H1 (cell line): ENCODE results near the gene TRMT2B.

ENCODE experiments used
- CHD2 ChIP-seq: IDR thresholded peaks from 2 replicates; pipeline ENCODE4 v1.6.1; 2012; ENCODE audit warnings: low read length, improper control_type of control experiment
- EP300 ChIP-seq, 2 experiments: IDR thresholded peaks; 1 replicate in 1 of 2; 2 replicates in 1 of 2; pipeline ENCODE4 v1.6.1; 2011 to 2012; ENCODE audit warnings: low read depth in 2 of 2, low read length in 2 of 2, mild to moderate bottlenecking in 2 of 2, borderline replicate concordance in 1 of 2, inconsistent platforms in 1 of 2, moderate library complexity in 1 of 2
- EZH2 ChIP-seq: fragments of 200-600 bp; sonication (generic); IDR thresholded peaks from 2 replicates; pipeline ENCODE4 v1.7.1; 2012; ENCODE audit warnings: low read depth, mild to moderate bottlenecking, moderate library complexity, low read length, inconsistent platforms; ENCODE audit not compliant: severe bottlenecking
- GABPA ChIP-seq: IDR thresholded peaks from 2 replicates; pipeline ENCODE4 v1.6.1; 2011; ENCODE audit warnings: mild to moderate bottlenecking, low read length, moderate library complexity, borderline replicate concordance; ENCODE audit not compliant: insufficient read depth
- KDM5A ChIP-seq: fragments of 200-600 bp; IDR thresholded peaks from 2 replicates; pipeline ENCODE4 v1.7.1; 2012; ENCODE audit warnings: mild to moderate bottlenecking, low read length, inconsistent platforms, mixed read lengths
- NANOG ChIP-seq: IDR thresholded peaks from 2 replicates; pipeline ENCODE4 v1.6.1; 2011; ENCODE audit warnings: low read length, low read depth, mild to moderate bottlenecking, inconsistent platforms; ENCODE audit not compliant: insufficient read depth, poor library complexity, severe bottlenecking
- POLR2A ChIP-seq, 2 experiments: IDR thresholded peaks; 1 replicate in 1 of 2; 2 replicates in 1 of 2; pipeline ENCODE4 v1.6.1; 2011; ENCODE audit warnings: low read depth in 2 of 2, low read length in 2 of 2, mild to moderate bottlenecking in 2 of 2; ENCODE audit errors: control extremely low read depth in 1 of 2
- POLR2AphosphoS5 ChIP-seq: IDR thresholded peaks from 2 replicates; pipeline ENCODE4 v1.6.1; 2011; ENCODE audit warnings: low read depth, low read length
- SIN3A ChIP-seq, 2 experiments: IDR thresholded peaks in 1 of 2; conservative IDR thresholded peaks in 1 of 2; 2 replicates each; pipeline ENCODE4 v1.6.1; 2011 to 2012; ENCODE audit warnings: low read length in 2 of 2, improper control_type of control experiment in 1 of 2, low read depth in 1 of 2, mild to moderate bottlenecking in 1 of 2
- SP1 ChIP-seq: IDR thresholded peaks from 2 replicates; pipeline ENCODE4 v1.6.1; 2011; ENCODE audit warnings: low read depth, low read length
- TAF7 ChIP-seq: optimal IDR thresholded peaks from 2 replicates; pipeline ENCODE3; 2011; ENCODE audit warnings: low read depth, mild to moderate bottlenecking, inconsistent platforms, low read length, moderate library complexity, borderline replicate concordance
- TCF12 ChIP-seq: IDR thresholded peaks from 2 replicates; pipeline ENCODE4 v1.6.1; 2011; ENCODE audit warnings: low read depth, mild to moderate bottlenecking, low read length
- ZNF274 ChIP-seq: IDR thresholded peaks from 2 replicates; pipeline ENCODE4 v1.7.0; 2012; ENCODE audit warnings: low read length, borderline replicate concordance; ENCODE audit errors: extremely low read depth
- TF ChIP-seq, protein P1 (sequence below), 3 experiments: IDR thresholded peaks; 1 replicate in 2 of 3; 2 replicates in 1 of 3; pipeline versions ENCODE4 v1.5.1 to v1.6.1; 2011; ENCODE audit warnings: low read length in 3 of 3, mild to moderate bottlenecking in 3 of 3, inconsistent platforms in 2 of 3, low read depth in 1 of 3, moderate library complexity in 1 of 3; ENCODE audit not compliant: insufficient read depth in 1 of 3; ENCODE audit errors: control extremely low read depth in 1 of 3

DNA sequence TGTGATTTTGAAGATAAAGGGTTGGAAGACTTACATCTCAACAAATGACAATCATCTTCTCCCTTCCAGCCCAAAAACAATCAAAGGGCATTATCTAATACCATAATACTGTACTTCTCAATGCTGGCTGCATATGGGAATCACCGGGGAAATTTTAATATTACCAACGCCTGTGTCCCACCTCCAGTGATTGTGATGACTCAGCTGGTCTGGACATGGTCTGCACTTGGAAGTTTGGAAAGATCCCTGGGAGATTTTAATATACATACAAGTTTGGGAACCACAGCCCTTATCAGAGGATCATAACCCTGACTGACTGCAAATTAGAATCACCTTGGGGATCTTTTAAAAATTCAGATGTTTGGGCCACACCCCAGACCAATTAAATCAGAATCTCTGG, 52.5 kb downstream of the TRMT2B start:
- TF ChIP-seq ZNF274 (no peak), POLR2AphosphoS5 (no peak), EP300 (IDR thresholded peaks at IDR 0.05; ENCODE audit: borderline replicate concordance in 1 of 2, low read depth in 2 of 2, low read length in 2 of 2) (no peak), GABPA (no peak), KDM5A (no peak), EZH2 (no peak), POLR2A (IDR thresholded peaks at IDR 0.05; ENCODE audit: control extremely low read depth in 1 of 2, low read depth in 2 of 2, low read length in 2 of 2) (no peak), SP1 (no peak), SIN3A (conservative IDR thresholded peaks at IDR 0.05 in 1 of 2, IDR thresholded peaks at IDR 0.05 in 1 of 2; ENCODE audit: low read depth in 1 of 2, low read length in 2 of 2) (no peak), CHD2 (no peak), NANOG (no peak), TAF7 (no peak), TCF12 (no peak)
- TF ChIP-seq, protein P1, sequence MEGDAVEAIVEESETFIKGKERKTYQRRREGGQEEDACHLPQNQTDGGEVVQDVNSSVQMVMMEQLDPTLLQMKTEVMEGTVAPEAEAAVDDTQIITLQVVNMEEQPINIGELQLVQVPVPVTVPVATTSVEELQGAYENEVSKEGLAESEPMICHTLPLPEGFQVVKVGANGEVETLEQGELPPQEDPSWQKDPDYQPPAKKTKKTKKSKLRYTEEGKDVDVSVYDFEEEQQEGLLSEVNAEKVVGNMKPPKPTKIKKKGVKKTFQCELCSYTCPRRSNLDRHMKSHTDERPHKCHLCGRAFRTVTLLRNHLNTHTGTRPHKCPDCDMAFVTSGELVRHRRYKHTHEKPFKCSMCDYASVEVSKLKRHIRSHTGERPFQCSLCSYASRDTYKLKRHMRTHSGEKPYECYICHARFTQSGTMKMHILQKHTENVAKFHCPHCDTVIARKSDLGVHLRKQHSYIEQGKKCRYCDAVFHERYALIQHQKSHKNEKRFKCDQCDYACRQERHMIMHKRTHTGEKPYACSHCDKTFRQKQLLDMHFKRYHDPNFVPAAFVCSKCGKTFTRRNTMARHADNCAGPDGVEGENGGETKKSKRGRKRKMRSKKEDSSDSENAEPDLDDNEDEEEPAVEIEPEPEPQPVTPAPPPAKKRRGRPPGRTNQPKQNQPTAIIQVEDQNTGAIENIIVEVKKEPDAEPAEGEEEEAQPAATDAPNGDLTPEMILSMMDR (IDR thresholded peaks at IDR 0.05; ENCODE audit: control extremely low read depth in 1 of 3, insufficient read depth in 1 of 3, low read depth in 1 of 3, low read length in 3 of 3), result no peak
